K562 (cell line): ENCODE data around the gene ADNP. TPM values are rescaled to one million over a fixed set of nuclear protein-coding genes. Genes with fewer than 3 reads are reported as not detected.

Source experiments
- ATAC-seq: fragments of 200-7000 bp; cut with Tn5 transposase; 3 replicates; pipeline ENCODE4 v1.9.1; 2020; ENCODE audit warnings: moderate library complexity
- BruUV-seq: library from RNA; stranded (reverse); fragments of 400-500 nt; replicated peaks from 2 replicates; lab custom pipeline; 2021; lab: Mats Ljungman, UMichigan
- CTCF ChIA-PET: fragments of 300-600 bp; formaldehyde crosslinking; extraction: SDS; loops from one replicate; lab custom pipeline; 2021; ENCODE audit warnings: low intra/inter-chr PET ratio; lab: Yijun Ruan, JAX
- POLR2A ChIA-PET: fragments of 300-600, 350-650 bp; sonication (Branson Sonifier 250); formaldehyde crosslinking; extraction: SDS; loops from one replicate; lab custom pipeline; 2021; ENCODE audit warnings: antibody characterized with exemption, inconsistent platforms; lab: Yijun Ruan, JAX
- DNase-seq, 4 experiments: peaks; one replicate each; pipeline versions ENCODE4 v3.0.0 to v3.0.0-alpha.2; 2011 to 2018; ENCODE audit warnings: low spot score in 3 of 4, mixed read lengths in 3 of 4; ENCODE audit errors: extremely low read depth in 1 of 4
- FAIRE-seq: peaks from 2 replicates; lab custom pipeline; 2011; peaks lifted over from hg19 to GRCh38; lab: Jason Lieb, UNC
- H2AFZ ChIP-seq: 2 replicates; pipeline ENCODE4 v1.6.0; 2011; ENCODE audit warnings: low read depth, low read length, control low read depth, inconsistent platforms
- H3K27ac ChIP-seq: fragments of 200-600 bp; 3 replicates; pipeline ENCODE4 v1.8.0; 2011; ENCODE audit warnings: low read depth, mild to moderate bottlenecking, control low read depth, inconsistent platforms, low read length, moderate library complexity, mixed read lengths; ENCODE audit errors: extremely low read depth
- H3K27me3 ChIP-seq, 2 experiments: fragments of 300-600 bp in 1 of 2; 2 replicates in 1 of 2; 3 replicates in 1 of 2; pipeline versions ENCODE4 v1.6.0 to v1.8.0; 2011; ENCODE audit warnings: inconsistent platforms in 2 of 2, low read length in 2 of 2, mild to moderate bottlenecking in 1 of 2, mixed read lengths in 1 of 2, moderate library complexity in 1 of 2; ENCODE audit not compliant: control insufficient read depth in 2 of 2, insufficient read depth in 2 of 2
- H3K36me3 ChIP-seq: fragments of 300-600 bp; 3 replicates; pipeline ENCODE4 v1.8.0; 2011; ENCODE audit warnings: mild to moderate bottlenecking, low read length, inconsistent platforms; ENCODE audit not compliant: control insufficient read depth, insufficient read depth
- H3K4me1 ChIP-seq, 2 experiments: fragments of 200-600 bp in 1 of 2; replicated peaks in 1 of 2; 2 replicates in 1 of 2; 3 replicates in 1 of 2; pipeline versions ENCODE4 v1.5.1 to v1.8.0; 2011; ENCODE audit warnings: inconsistent platforms in 2 of 2, low read length in 2 of 2, mild to moderate bottlenecking in 1 of 2, mixed read lengths in 1 of 2, moderate library complexity in 1 of 2; ENCODE audit not compliant: control insufficient read depth in 2 of 2, insufficient read depth in 2 of 2
- H3K4me2 ChIP-seq: 2 replicates; pipeline ENCODE4 v1.6.1; 2011; ENCODE audit warnings: low read length, control low read depth, inconsistent platforms, mixed read lengths; ENCODE audit not compliant: insufficient read depth
- H3K4me3 ChIP-seq: fragments of 200-600 bp; sonication (generic), shearing (Covaris generic); 2 replicates; pipeline ENCODE4 v1.5.1; 2016; ENCODE audit warnings: control low read depth, inconsistent platforms
- H3K79me2 ChIP-seq: fragments of 200-600 bp; 3 replicates; pipeline ENCODE4 v1.8.0; 2011; ENCODE audit warnings: low read length, inconsistent platforms; ENCODE audit not compliant: control insufficient read depth, insufficient read depth
- H3K9ac ChIP-seq, 2 experiments: 2 replicates each; pipeline versions ENCODE4 v1.6.0 to v1.6.1; 2011; ENCODE audit warnings: low read depth in 2 of 2, low read length in 2 of 2, control low read depth in 1 of 2, inconsistent platforms in 1 of 2, mild to moderate bottlenecking in 1 of 2, mixed read lengths in 1 of 2; ENCODE audit not compliant: insufficient read depth in 1 of 2
- H3K9me1 ChIP-seq: one replicate; pipeline ENCODE4 v1.6.0; 2011; ENCODE audit warnings: inconsistent platforms, mild to moderate bottlenecking, low read length, moderate library complexity; ENCODE audit not compliant: control insufficient read depth, insufficient read depth
- H3K9me3 ChIP-seq: replicated peaks from 2 replicates; pipeline ENCODE4 v1.5.1; 2011; ENCODE audit warnings: low read depth, low read length, inconsistent platforms; ENCODE audit not compliant: control insufficient read depth, insufficient read depth
- H4K20me1 ChIP-seq: replicated peaks from 2 replicates; pipeline ENCODE4 v1.6.1; 2011; ENCODE audit warnings: low read length, inconsistent platforms, mixed read lengths; ENCODE audit not compliant: control insufficient read depth, insufficient read depth
- MED1 ChIP-seq: sonication (generic); formaldehyde crosslinking; IDR thresholded peaks from 2 replicates; pipeline ENCODE4 v1.8.1; 2023; ENCODE audit warnings: missing genetic modification reagents, borderline replicate concordance
- MEF2A ChIP-seq: IDR thresholded peaks from 2 replicates; pipeline ENCODE4 v1.6.1; 2011; ENCODE audit warnings: low read depth, mild to moderate bottlenecking, low read length, moderate library complexity; ENCODE audit not compliant: control insufficient read depth
- MNT ChIP-seq, 2 experiments: fragments of 450-650 bp; conservative IDR thresholded peaks; 2 replicates each; pipeline ENCODE4 v1.6.1; 2017; ENCODE audit warnings: mild to moderate bottlenecking in 2 of 2, moderate library complexity in 2 of 2
- NKRF ChIP-seq: fragments of 450-650 bp; IDR thresholded peaks from 2 replicates; pipeline ENCODE4 v1.6.1; 2016; ENCODE audit warnings: borderline replicate concordance
- SMARCC2 ChIP-seq: fragments of 450-650 bp; IDR thresholded peaks from 2 replicates; pipeline ENCODE4 v1.6.1; 2017; ENCODE audit warnings: antibody characterized with exemption, moderate library complexity, mild to moderate bottlenecking, low read depth
- ZBTB11 ChIP-seq, 3 experiments: fragments of 200-800 bp in 1 of 3; fragments of 250-450 bp in 1 of 3; fragments of 450-650 bp in 1 of 3; sonication (Bioruptor Pico) in 1 of 3; sonication (Bioruptor generic) in 1 of 3; formaldehyde crosslinking in 1 of 3; IDR thresholded peaks; 2 replicates each; pipeline versions ENCODE4 v1.6.1 to v1.8.0; 2016 to 2022; ENCODE audit warnings: mild to moderate bottlenecking in 2 of 3, missing genetic modification characterization in 2 of 3, missing compliant biosample characterization in 1 of 3, moderate library complexity in 1 of 3
- ZBTB33 ChIP-seq: sonication (generic); formaldehyde crosslinking; IDR thresholded peaks from 2 replicates; pipeline ENCODE4 v1.8.1; 2023; ENCODE audit warnings: mild to moderate bottlenecking, missing genetic modification reagents
- ZNF134 ChIP-seq: fragments of 250-450 bp; sonication (Bioruptor Pico); conservative IDR thresholded peaks from 2 replicates; pipeline ENCODE4 v1.4.0; 2020
- ZNF644 ChIP-seq: fragments of 200-800 bp; sonication (Bioruptor generic); IDR thresholded peaks from 2 replicates; pipeline ENCODE4 v1.6.1; 2016; ENCODE audit warnings: low read depth, missing genetic modification characterization, missing compliant biosample characterization
- WGBS: fragments of 100-300 bp; shearing (Covaris generic); methylation state at CpG from one replicate; pipeline ENCODE4 v1.1.6; 2016; ENCODE audit warnings: low coverage, mixed read lengths; ENCODE audit not compliant: insufficient coverage; ENCODE audit errors: missing lambda C conversion rate; 5-methylcytosine and 5-hydroxymethylcytosine counted together
- in situ Hi-C: fragments of 300-500 bp; cut with MboI; formaldehyde crosslinking; loops from 4 replicates; pipeline ENCODE4 v1.15.0; 2018; ENCODE audit warnings: inconsistent platforms, mixed read lengths
- intact Hi-C: fragments of 100-400 bp; cut with micrococcal nuclease; formaldehyde crosslinking; loops from 2 replicates; pipeline ENCODE4 v1.14.2; 2022
- polyA plus RNA-seq, 8 experiments: library from polyadenylated mRNA; depleted of rRNA in 4 of 8; stranded (reverse) in 5 of 8; unstranded in 3 of 8; fragments of >200 nt; fragmentation: Nextera tagmentation in 2 of 8; fragmentation: Illumina TruSeq in 1 of 8; extraction: Ambion mirVana in 2 of 8; extraction: Trizol in 1 of 8; gene quantifications; 2 replicates each; pipeline versions ENCODE4 v1.2.1 to v1.2.3, GENCODE V29; 2011 to 2014; ENCODE audit warnings: inconsistent platforms in 1 of 8, missing spikeins in 1 of 8
- total RNA-seq, 7 experiments: library from RNA; depleted of rRNA in 6 of 7; stranded (reverse); fragments of >200 nt in 6 of 7; fragmentation: Illumina TruSeq in 2 of 7; extraction: Trizol in 2 of 7; gene quantifications; 2 replicates each; pipeline versions ENCODE4 v1.2.1 to v1.2.3, GENCODE V29; 2011 to 2021; ENCODE audit warnings: low replicate concordance in 1 of 7

ADNP gene
- total and polyA plus RNA-seq, 9 of the 15 experiments (the other 6 are each of a cell fraction or from before 2014, with no cell fraction given), result 17.8 to 59.9 (median 25.3) TPM

- TF ChIP-seq ZBTB33, result no peak
- no peak for TF ChIP-seq MNT (conservative IDR thresholded peaks at IDR 0.05)
Observed at GRCh38 chr20:50909413-50909812, 21.8 kb downstream of the ADNP start (continued).

GRCh38 chr20:50904067-50904570 is 27.1 kb downstream of the ADNP start:
- POLR2A ChIA-PET, result interaction anchor here (0.9 to 2.2 kb wide), 7 partner anchors 9 to 20 kb away, joined by 3 to 11 read pairs (median 4); no protein-coding TSS in a partner anchor
- 53% methylated on average over 6 of the region's 6 CpGs for WGBS
- Histone ChIP-seq H3K9ac (peak overlapping the region in 1 of 2 experiments; percentile 51; a peak in 2 of 4 replicates), H3K79me2 (peaks cover 90% of the 10 kb centered on the region), H3K4me1 (peaks cover 4 to 39% of the 10 kb centered on the region in 2 experiments), H3K9me1 (peaks cover 9% of the 10 kb centered on the region), H3K9me3 (no peaks in the 10 kb centered on the region), H3K4me2 (peak overlapping the region; percentile 74), H3K27me3 (no peaks in the 10 kb centered on the region), H3K4me3 (no peak overlapping the region), H2AFZ (no peak overlapping the region), H4K20me1 (peaks cover 21% of the 10 kb centered on the region; the same call in 1 of the 2 replicates), H3K36me3 (peaks cover 64% of the 10 kb centered on the region), H3K27ac (peak overlapping the region; percentile 83)
- peak; percentile 78 for ATAC-seq
- BruUV-seq, result no TSS peak
- FAIRE-seq, result no peak
- CTCF ChIA-PET, result no interaction called here
- DNase-seq, result peak in 1 of 4 experiments; percentile 54
- in situ Hi-C loops (no loop called here), intact Hi-C loops (no loop called here)
- TF ChIP-seq ZNF644 (tag) (0 out of 2 replicates have a peak, but pooled peaks have one; percentile 6), MED1 (no peak), NKRF (no peak), ZBTB11 (CRISPR knock-in tag; IDR thresholded peaks at IDR 0.05) (0 out of 6 replicates have a peak, but pooled peaks of 1 of the 3 experiments have one; percentile 19), ZNF134 (no peak), MEF2A (no peak), SMARCC2 (no peak)
